ENCODE results near the gene ITCH. TPM values are rescaled to one million over a fixed set of nuclear protein-coding genes. Genes with fewer than 3 reads are reported as not detected.

ITCH gene
- total RNA-seq, 2 experiments from 2014 or later: 44.2 to 47.0 TPM

GRCh38 chr20:34491932-34492509, 128.9 kb downstream of the ITCH start:
- H3K9me3 ChIP-seq (ENCODE audit: control insufficient read depth in 1 of 2, insufficient read depth in 1 of 2, low read length in 2 of 2): no peaks in the 10 kb centered on the region
- Mint-ChIP-seq H3K36me3 (ENCODE audit: low read depth) (peaks cover 84% of the 10 kb centered on the region), H3K4me3 (no peak overlapping the region), H3K4me1 (ENCODE audit: low read depth) (no peaks in the 10 kb centered on the region), H3K27ac (no peak overlapping the region), H3K9me3 (no peaks in the 10 kb centered on the region), H3K27me3 (no peaks in the 10 kb centered on the region)
- no peaks in the 10 kb centered on the region for H3K27me3 ChIP-seq (ENCODE audit: control insufficient read depth in 1 of 2, insufficient read depth in 2 of 2, low read length in 2 of 2)
- peaks cover 73% of the 10 kb centered on the region for H3K36me3 ChIP-seq (ENCODE audit: insufficient read depth, low read length)
- POLR2A ChIA-PET: no interaction called here
- CTCF ChIA-PET: interaction anchor here (0.6 kb wide), 1 partner anchor 259 kb away, joined by 3 read pairs; no protein-coding TSS in a partner anchor
- intact Hi-C loops (cut with DNase I, micrococcal nuclease): no loop called here
- ATAC-seq (ENCODE audit: poor library complexity): no peak
- no peak overlapping the region for H3K4me3 ChIP-seq (ENCODE audit: low read length)
- no peak for DNase-seq
- no peaks in the 10 kb centered on the region for H3K4me1 ChIP-seq (ENCODE audit: insufficient read depth, low read length)
- H3K27ac ChIP-seq (ENCODE audit: low read depth in 1 of 2, low read length in 2 of 2): no peak overlapping the region
- TF ChIP-seq CTCF (IDR thresholded peaks at IDR 0.05): no peak

- H3K9me3 Mint-ChIP-seq: peaks cover 4% of the 10 kb centered on the region
- H3K27me3 ChIP-seq (ENCODE audit: control insufficient read depth in 1 of 2, insufficient read depth in 2 of 2, low read length in 2 of 2): no peaks in the 10 kb centered on the region
- H3K27me3 Mint-ChIP-seq: no peaks in the 10 kb centered on the region
- H3K4me1 ChIP-seq (ENCODE audit: insufficient read depth, low read length): no peaks in the 10 kb centered on the region
- no peak for ATAC-seq (ENCODE audit: poor library complexity)
- no peak overlapping the region for H3K4me3 Mint-ChIP-seq
- no peaks in the 10 kb centered on the region for H3K9me3 ChIP-seq (ENCODE audit: control insufficient read depth in 1 of 2, insufficient read depth in 1 of 2, low read length in 2 of 2)
- peaks cover 84% of the 10 kb centered on the region for H3K36me3 ChIP-seq (ENCODE audit: insufficient read depth, low read length)
- ChIA-PET CTCF (no interaction called here), POLR2A (no interaction called here)
- intact Hi-C loops (cut with DNase I, micrococcal nuclease): no loop called here
- H3K27ac Mint-ChIP-seq: no peak overlapping the region
- no peak for DNase-seq
- TF ChIP-seq CTCF (IDR thresholded peaks at IDR 0.05): no peak
- H3K4me3 ChIP-seq (ENCODE audit: low read length): no peak overlapping the region
- peaks cover 84% of the 10 kb centered on the region for H3K36me3 Mint-ChIP-seq (ENCODE audit: low read depth)
- H3K4me1 Mint-ChIP-seq (ENCODE audit: low read depth): no peaks in the 10 kb centered on the region
- no peak overlapping the region for H3K27ac ChIP-seq (ENCODE audit: low read depth in 1 of 2, low read length in 2 of 2)
Observed at GRCh38 chr20:34493646-34494045, 130.6 kb downstream of the ITCH start.

GRCh38 chr20:34495307-34495706, 132.2 kb downstream of the ITCH start:
- Mint-ChIP-seq H3K4me3 (no peak overlapping the region), H3K27ac (no peak overlapping the region), H3K4me1 (ENCODE audit: low read depth) (no peaks in the 10 kb centered on the region), H3K36me3 (ENCODE audit: low read depth) (peaks cover 89% of the 10 kb centered on the region), H3K27me3 (no peaks in the 10 kb centered on the region), H3K9me3 (peaks cover 8% of the 10 kb centered on the region)
- no peak for DNase-seq
- peaks cover 75% of the 10 kb centered on the region for H3K36me3 ChIP-seq (ENCODE audit: insufficient read depth, low read length)
- H3K27ac ChIP-seq (ENCODE audit: low read depth in 1 of 2, low read length in 2 of 2): no peak overlapping the region
- CTCF ChIA-PET: no interaction called here
- no peak overlapping the region for H3K4me3 ChIP-seq (ENCODE audit: low read length)
- ATAC-seq (ENCODE audit: poor library complexity): no peak
- POLR2A ChIA-PET: no interaction called here
- H3K9me3 ChIP-seq (ENCODE audit: control insufficient read depth in 1 of 2, insufficient read depth in 1 of 2, low read length in 2 of 2): no peaks in the 10 kb centered on the region
- TF ChIP-seq CTCF (IDR thresholded peaks at IDR 0.05): no peak
- H3K4me1 ChIP-seq (ENCODE audit: insufficient read depth, low read length): no peaks in the 10 kb centered on the region
- intact Hi-C loops (cut with DNase I, micrococcal nuclease): no loop called here
- no peaks in the 10 kb centered on the region for H3K27me3 ChIP-seq (ENCODE audit: control insufficient read depth in 1 of 2, insufficient read depth in 2 of 2, low read length in 2 of 2)
